Measurements from ENCODE around the gene EPHA8.
A peak's percentile ranks its signal among the peaks of the same experiment; 100 is the strongest.

DNA sequence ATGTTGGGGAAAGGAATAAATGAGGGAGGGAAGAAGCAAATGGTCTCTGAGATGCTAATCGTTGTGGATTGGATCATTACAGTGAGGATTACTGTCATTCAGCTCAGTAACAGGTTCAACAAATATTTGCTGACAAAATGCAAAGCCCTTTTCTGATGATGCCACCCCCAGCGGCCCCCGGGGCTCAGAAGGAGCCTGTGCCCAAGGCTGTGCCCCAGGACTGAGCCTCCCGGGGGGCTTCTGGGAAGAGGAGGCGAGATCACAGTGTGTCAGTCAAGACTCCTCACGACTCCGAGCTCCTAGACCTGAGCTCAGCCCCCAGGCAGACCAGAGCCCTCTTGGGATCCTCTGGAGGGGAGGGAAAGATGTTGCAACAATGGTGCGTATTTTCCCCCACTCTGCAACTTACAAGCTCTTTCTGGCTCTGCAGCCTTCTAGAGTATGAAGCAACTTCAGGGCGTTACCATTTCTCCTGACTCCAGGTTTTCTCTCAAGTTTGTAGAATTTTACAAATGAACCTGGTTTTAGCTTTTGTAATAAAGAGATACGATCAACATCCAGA is 20.8 kb downstream of the EPHA8 start:
- no peak for TF ChIP-seq FOS (IDR thresholded peaks at IDR 0.05; ENCODE audit: low read depth, low read length)
- no peak for TF ChIP-seq POLR2A (IDR thresholded peaks at IDR 0.05; ENCODE audit: low read depth, low read length)
- TF ChIP-seq, protein P1, sequence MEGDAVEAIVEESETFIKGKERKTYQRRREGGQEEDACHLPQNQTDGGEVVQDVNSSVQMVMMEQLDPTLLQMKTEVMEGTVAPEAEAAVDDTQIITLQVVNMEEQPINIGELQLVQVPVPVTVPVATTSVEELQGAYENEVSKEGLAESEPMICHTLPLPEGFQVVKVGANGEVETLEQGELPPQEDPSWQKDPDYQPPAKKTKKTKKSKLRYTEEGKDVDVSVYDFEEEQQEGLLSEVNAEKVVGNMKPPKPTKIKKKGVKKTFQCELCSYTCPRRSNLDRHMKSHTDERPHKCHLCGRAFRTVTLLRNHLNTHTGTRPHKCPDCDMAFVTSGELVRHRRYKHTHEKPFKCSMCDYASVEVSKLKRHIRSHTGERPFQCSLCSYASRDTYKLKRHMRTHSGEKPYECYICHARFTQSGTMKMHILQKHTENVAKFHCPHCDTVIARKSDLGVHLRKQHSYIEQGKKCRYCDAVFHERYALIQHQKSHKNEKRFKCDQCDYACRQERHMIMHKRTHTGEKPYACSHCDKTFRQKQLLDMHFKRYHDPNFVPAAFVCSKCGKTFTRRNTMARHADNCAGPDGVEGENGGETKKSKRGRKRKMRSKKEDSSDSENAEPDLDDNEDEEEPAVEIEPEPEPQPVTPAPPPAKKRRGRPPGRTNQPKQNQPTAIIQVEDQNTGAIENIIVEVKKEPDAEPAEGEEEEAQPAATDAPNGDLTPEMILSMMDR (conservative IDR thresholded peaks at IDR 0.05; ENCODE audit: low read depth, low read length): no peak
- no peak for TF ChIP-seq SMC3 (IDR thresholded peaks at IDR 0.05; ENCODE audit: low read depth, low read length)
- TF ChIP-seq RCOR1 (IDR thresholded peaks at IDR 0.05; ENCODE audit: insufficient replicate concordance, low read length): no peak
- peak; percentile 35 for TF ChIP-seq CEBPB (IDR thresholded peaks at IDR 0.05; ENCODE audit: low read depth, low read length)
- no peak for TF ChIP-seq NFE2L2 (IDR thresholded peaks at IDR 0.05; ENCODE audit: low read depth, low read length)
- TF ChIP-seq RFX5 (IDR thresholded peaks at IDR 0.05; ENCODE audit: low read depth, low read length): no peak
- no peak for TF ChIP-seq BHLHE40 (IDR thresholded peaks at IDR 0.05; ENCODE audit: low read depth, low read length)
- TF ChIP-seq MAFK (IDR thresholded peaks at IDR 0.05; ENCODE audit: low read depth, low read length): no peak
- TF ChIP-seq, protein P2, sequence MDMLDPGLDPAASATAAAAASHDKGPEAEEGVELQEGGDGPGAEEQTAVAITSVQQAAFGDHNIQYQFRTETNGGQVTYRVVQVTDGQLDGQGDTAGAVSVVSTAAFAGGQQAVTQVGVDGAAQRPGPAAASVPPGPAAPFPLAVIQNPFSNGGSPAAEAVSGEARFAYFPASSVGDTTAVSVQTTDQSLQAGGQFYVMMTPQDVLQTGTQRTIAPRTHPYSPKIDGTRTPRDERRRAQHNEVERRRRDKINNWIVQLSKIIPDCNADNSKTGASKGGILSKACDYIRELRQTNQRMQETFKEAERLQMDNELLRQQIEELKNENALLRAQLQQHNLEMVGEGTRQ (IDR thresholded peaks at IDR 0.05; ENCODE audit: low read depth, low read length): no peak
